GM12872 (cell line): ENCODE measurements around the gene TP53I11.

Experiments used
- TF ChIP-seq, protein P1 (sequence below): IDR thresholded peaks from 3 replicates; pipeline ENCODE4 v1.5.1; 2011; ENCODE audit warnings: low read depth, mild to moderate bottlenecking, low read length, moderate library complexity; ENCODE audit not compliant: insufficient read depth

The TP53I11 gene

DNA sequence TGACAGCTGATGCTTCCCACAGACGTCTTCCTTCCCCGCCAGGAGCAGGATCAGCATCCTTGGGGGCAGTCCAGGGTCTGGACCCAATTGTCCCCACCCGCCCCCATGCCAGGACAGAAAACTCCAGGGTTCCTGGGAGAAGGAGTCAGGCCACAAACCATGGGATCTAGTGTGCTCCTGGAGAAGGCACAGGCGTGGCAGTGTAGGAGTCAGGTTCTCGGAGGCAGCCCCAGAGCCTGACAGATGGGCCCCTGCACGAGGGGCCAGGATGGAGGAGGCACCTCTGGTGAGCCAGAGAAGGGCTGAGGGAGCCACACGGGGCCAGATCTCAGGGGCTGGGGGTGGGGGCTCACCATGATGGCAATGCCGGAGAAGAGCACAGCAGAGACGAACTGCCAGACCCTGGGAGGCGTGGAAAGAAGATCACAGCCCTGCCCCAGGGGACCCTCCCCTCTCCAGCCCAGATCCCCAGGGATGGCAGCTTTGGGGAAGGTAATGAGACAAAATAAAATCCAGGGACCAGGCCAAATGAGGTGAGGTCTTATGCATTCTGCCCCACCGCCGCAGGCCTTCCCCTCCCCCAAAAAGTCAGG lies 13.6 kb downstream of the TP53I11 start:
- TF ChIP-seq, protein P1, sequence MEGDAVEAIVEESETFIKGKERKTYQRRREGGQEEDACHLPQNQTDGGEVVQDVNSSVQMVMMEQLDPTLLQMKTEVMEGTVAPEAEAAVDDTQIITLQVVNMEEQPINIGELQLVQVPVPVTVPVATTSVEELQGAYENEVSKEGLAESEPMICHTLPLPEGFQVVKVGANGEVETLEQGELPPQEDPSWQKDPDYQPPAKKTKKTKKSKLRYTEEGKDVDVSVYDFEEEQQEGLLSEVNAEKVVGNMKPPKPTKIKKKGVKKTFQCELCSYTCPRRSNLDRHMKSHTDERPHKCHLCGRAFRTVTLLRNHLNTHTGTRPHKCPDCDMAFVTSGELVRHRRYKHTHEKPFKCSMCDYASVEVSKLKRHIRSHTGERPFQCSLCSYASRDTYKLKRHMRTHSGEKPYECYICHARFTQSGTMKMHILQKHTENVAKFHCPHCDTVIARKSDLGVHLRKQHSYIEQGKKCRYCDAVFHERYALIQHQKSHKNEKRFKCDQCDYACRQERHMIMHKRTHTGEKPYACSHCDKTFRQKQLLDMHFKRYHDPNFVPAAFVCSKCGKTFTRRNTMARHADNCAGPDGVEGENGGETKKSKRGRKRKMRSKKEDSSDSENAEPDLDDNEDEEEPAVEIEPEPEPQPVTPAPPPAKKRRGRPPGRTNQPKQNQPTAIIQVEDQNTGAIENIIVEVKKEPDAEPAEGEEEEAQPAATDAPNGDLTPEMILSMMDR, result no peak

DNA sequence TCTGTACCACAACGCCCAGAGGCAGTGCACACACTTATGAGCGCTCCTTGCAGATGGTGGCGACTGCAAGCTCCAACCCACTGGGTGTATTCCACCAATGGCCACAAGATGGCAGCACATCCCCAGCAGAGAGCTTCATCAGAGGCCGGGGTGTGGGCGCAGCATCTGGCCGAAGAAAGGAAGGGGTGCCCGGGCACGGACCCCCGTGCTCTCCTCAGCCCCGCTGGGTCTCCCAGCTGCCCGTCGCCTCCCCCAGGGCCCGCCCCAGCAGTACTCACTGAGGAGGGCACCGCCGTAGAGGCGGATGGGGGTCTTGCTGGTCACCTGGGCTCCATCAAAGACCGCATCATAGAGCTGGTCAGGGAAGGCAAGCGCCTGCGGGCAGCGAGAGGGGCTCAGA lies 14.2 kb downstream of the TP53I11 start:
- TF ChIP-seq, protein P1, result peak; percentile 92

DNA sequence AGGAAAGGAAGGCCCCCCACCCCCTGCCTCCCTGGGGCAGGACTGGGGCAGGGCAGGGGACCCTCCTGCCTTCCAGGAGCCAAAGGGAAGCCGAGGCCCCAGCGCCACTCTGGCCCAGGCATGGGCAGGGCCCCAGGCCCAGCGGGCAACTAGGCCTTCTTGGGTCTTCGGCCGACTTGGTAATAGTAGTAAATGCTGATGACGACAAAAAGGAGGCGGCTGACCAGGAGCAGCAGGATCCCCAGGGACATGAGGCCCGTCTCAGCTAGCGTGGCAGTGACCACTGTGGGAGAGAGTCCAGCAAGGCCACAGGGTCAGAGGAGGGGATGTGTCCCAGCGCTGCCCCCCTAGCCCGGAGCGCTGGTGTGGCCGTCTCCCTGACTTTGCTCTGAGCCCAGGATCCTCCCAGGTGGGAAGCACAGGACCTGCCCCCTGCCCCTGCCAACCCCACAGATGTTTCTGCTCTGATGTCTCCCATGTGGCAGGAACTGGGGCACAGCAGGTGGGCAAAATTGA lies 15.9 kb downstream of the TP53I11 start:
- TF ChIP-seq, protein P1, result no peak

DNA sequence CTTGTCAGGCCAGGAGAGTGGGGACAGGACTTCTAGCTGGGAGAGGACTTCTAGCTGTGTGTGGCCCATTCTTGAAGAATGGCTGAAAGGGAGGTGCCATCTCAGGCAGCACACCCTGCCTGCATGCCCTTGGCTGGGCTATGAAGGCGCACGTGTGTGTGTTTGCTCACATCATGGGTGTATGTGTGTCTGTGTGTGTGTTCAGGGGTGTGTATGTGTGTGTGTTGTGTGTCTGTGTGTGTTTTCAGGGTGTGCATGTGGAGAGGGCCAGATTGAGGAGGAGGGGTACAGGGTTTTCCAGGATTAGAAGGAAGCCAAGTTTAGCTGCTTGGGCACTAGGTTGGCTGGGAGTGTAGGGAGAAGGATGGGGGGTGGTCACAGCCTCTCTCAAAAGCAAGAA lies 16.6 kb downstream of the TP53I11 start:
- TF ChIP-seq, protein P1, result no peak

DNA sequence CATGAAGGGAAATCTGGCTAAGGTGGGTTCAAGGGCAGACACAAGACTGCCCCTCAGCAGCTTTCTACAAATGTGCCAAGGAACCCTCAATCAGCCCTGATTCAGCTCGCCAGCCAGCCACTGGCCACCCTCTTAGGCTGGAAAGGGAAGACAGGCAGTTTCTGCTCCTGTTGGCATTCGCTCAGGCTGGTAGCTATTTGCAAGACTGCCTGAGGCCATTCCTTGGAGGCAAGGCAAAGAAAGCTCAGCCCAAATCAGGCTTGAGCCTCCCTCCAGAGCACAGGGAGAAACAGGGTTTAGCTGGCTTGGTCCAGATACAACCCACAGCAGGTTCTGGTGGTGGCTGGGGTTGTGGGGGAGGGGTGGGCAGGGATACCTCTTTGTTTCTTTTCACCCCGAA lies 19.2 kb downstream of the TP53I11 start:
- TF ChIP-seq, protein P1, result no peak

DNA sequence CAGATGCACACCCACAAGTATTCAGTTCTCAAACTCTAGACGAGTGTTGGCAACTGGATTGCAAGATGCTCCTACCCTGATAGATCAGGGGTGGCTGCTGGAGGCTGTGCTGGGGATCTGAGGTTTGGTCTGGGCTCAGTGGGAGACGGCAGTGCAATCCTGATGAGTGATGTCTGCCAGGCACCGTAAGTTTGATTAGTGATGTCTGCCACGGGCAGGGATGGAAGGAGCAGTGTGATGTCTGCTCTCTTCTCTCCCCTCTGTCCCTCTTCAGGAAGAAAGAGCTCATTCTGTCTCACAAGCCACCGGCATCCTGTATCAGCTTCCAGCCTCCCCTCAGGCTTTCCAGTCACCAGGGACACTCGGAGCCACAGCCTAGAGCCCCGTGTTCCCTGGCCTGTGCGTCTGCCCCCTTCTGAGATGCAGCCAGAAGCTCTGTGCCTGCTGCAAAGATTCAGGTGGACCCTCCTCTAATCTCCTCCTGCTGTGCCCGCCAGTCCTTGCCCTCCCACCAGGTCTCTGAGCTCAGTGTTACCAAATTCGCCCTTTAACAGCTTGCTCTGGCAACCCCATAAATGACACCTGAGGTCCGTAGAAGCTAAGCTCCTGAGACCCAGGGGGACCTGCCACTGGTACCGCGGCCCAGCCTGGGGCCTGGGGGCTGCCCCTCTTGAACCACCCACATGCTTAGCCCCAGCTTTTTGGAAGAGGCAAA lies 19.9 kb downstream of the TP53I11 start:
- TF ChIP-seq, protein P1, result no peak

DNA sequence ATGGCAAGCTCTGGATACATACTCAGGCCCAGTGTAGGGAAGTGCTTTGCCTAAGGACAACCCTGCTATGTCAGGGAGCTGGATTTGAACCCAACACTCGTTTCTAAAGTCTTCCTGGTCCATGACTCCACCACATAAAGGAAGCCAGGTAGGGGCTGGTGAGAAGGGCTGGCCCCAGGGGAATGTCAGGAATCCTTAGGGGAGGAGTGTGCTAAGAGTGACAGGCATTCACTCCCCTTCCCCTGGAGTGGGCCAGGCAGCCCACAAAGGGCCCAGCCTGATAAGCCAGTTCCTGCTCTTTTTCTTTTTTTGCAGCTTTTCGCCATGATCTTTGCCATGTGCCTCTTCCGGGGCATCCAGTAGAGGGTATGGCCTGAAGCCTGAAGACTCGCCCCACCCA lies 21.9 kb downstream of the TP53I11 start:
- TF ChIP-seq, protein P1, result no peak
